OCI-LY1 (cell line): ENCODE results near the gene LYVE1.

Experiments
- EZH2 ChIP-seq: fragments of 200-600 bp; sonication (generic), shearing (Covaris generic); IDR thresholded peaks from 2 replicates; pipeline ENCODE4 v1.8.0; 2017; ENCODE audit warnings: borderline replicate concordance, mixed run types, mild to moderate bottlenecking, antibody characterized with exemption, low read length, moderate library complexity, mixed read lengths
- TF ChIP-seq, protein P1 (sequence below): fragments of 200-600 bp; sonication (generic), shearing (Covaris generic); IDR thresholded peaks from 2 replicates; pipeline ENCODE4 v1.5.1; 2017; ENCODE audit warnings: mild to moderate bottlenecking, antibody characterized with exemption, low read length, moderate library complexity, mixed read lengths

DNA sequence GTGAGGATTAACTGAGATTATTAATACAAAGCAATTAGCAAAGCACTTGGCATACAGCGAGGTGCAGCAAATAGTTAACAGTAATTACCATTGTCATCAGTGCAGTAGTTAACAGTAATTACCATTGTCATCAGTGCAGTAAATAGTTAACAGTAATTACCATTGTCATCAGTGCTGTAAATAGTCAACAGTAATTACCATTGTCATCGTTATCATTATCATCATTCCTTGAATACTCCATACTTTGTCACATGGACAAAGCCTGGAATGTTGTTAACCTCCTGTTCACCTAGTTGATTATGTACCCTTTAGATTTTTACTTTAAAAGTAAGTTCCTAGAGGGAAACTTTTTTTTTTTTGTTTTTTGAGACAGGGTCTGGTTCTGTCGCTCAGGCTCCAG is 19.5 kb upstream of the LYVE1 start:
- TF ChIP-seq, protein P1, sequence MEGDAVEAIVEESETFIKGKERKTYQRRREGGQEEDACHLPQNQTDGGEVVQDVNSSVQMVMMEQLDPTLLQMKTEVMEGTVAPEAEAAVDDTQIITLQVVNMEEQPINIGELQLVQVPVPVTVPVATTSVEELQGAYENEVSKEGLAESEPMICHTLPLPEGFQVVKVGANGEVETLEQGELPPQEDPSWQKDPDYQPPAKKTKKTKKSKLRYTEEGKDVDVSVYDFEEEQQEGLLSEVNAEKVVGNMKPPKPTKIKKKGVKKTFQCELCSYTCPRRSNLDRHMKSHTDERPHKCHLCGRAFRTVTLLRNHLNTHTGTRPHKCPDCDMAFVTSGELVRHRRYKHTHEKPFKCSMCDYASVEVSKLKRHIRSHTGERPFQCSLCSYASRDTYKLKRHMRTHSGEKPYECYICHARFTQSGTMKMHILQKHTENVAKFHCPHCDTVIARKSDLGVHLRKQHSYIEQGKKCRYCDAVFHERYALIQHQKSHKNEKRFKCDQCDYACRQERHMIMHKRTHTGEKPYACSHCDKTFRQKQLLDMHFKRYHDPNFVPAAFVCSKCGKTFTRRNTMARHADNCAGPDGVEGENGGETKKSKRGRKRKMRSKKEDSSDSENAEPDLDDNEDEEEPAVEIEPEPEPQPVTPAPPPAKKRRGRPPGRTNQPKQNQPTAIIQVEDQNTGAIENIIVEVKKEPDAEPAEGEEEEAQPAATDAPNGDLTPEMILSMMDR, result no peak
- TF ChIP-seq EZH2, result no peak
